HepG2 (cell line): ENCODE measurements around the gene PCNT. TPM values are rescaled to one million over a fixed set of nuclear protein-coding genes. Genes with fewer than 3 reads are reported as not detected.

ENCODE experiments used
- ARNTL ChIP-seq: sonication (generic); formaldehyde crosslinking; IDR thresholded peaks from 2 replicates; pipeline ENCODE4 v1.4.0; 2020; ENCODE audit warnings: mild to moderate bottlenecking, missing genetic modification reagents
- CAMTA2 ChIP-seq: sonication (generic); formaldehyde crosslinking; IDR thresholded peaks from 2 replicates; pipeline ENCODE4 v1.4.0; 2020; ENCODE audit warnings: mild to moderate bottlenecking, missing genetic modification reagents, borderline replicate concordance
- EP300 ChIP-seq, 3 experiments: sonication (generic) in 1 of 3; formaldehyde crosslinking in 1 of 3; IDR thresholded peaks; 2 replicates each; pipeline versions ENCODE4 v1.5.1 to v1.6.1; 2011 to 2020; ENCODE audit warnings: low read depth in 2 of 3, low read length in 2 of 3, borderline replicate concordance in 1 of 3, improper control_type of control experiment in 1 of 3, mild to moderate bottlenecking in 1 of 3, missing genetic modification reagents in 1 of 3, moderate library complexity in 1 of 3
- POGK ChIP-seq: sonication (generic); formaldehyde crosslinking; conservative IDR thresholded peaks from 2 replicates; pipeline ENCODE4 v1.8.0; 2022; ENCODE audit warnings: mild to moderate bottlenecking, moderate library complexity, missing genetic modification reagents
- RBAK ChIP-seq: sonication (generic); formaldehyde crosslinking; IDR thresholded peaks from 2 replicates; pipeline ENCODE4 v1.5.1; 2020; ENCODE audit warnings: mild to moderate bottlenecking, missing genetic modification reagents
- SIN3A ChIP-seq: IDR thresholded peaks from 2 replicates; pipeline ENCODE4 v1.6.1; 2011; ENCODE audit warnings: low read depth, mild to moderate bottlenecking, control low read depth, low read length, borderline replicate concordance
- SKI ChIP-seq: fragments of 450-650 bp; IDR thresholded peaks from one replicate; pipeline ENCODE4 v1.6.1; 2018; ENCODE audit warnings: mild to moderate bottlenecking; ENCODE audit not compliant: partially characterized antibody
- TEAD3 ChIP-seq: optimal IDR thresholded peaks from 2 replicates; pipeline ENCODE3; 2016; ENCODE audit warnings: borderline replicate concordance
- ZBTB2 ChIP-seq: sonication (generic); formaldehyde crosslinking; IDR thresholded peaks from 2 replicates; pipeline ENCODE4 v1.8.0; 2022; ENCODE audit warnings: low read depth, missing genetic modification reagents
- ZBTB33 ChIP-seq: sonication (generic); formaldehyde crosslinking; IDR thresholded peaks from 2 replicates; pipeline ENCODE4 v1.4.0; 2020; ENCODE audit warnings: missing genetic modification reagents
- ZHX2 ChIP-seq, 2 experiments: sonication (generic) in 1 of 2; formaldehyde crosslinking in 1 of 2; IDR thresholded peaks; 2 replicates each; pipeline versions ENCODE4 v1.6.1 to v1.9.0; 2014 to 2022; ENCODE audit warnings: antibody characterized with exemption in 1 of 2, borderline replicate concordance in 1 of 2, inconsistent platforms in 1 of 2, low read depth in 1 of 2, missing genetic modification reagents in 1 of 2
- ZKSCAN8 ChIP-seq: IDR thresholded peaks from 2 replicates; pipeline ENCODE4 v1.6.1; 2016; ENCODE audit warnings: borderline replicate concordance, missing genetic modification reagents, missing compliant biosample characterization
- ZNF329 ChIP-seq: sonication (generic); formaldehyde crosslinking; IDR thresholded peaks from 2 replicates; pipeline ENCODE4 v1.9.0; 2021; ENCODE audit warnings: low read depth, mild to moderate bottlenecking, missing genetic modification reagents
- ZNF33B ChIP-seq: sonication (generic); formaldehyde crosslinking; IDR thresholded peaks from 2 replicates; pipeline ENCODE4 v1.5.1; 2020; ENCODE audit warnings: mild to moderate bottlenecking, missing genetic modification reagents
- ZZZ3 ChIP-seq: sonication (generic); formaldehyde crosslinking; IDR thresholded peaks from 2 replicates; pipeline ENCODE4 v1.4.0; 2020; ENCODE audit warnings: missing genetic modification reagents, mild to moderate bottlenecking, borderline replicate concordance
- polyA plus RNA-seq, 8 experiments: library from polyadenylated mRNA; depleted of rRNA in 3 of 8; stranded (reverse) in 7 of 8; unstranded in 1 of 8; fragments of >200 nt; fragmentation: Illumina TruSeq in 4 of 8; extraction: Trizol in 4 of 8; gene quantifications; 2 replicates each; pipeline versions ENCODE4 v1.2.1 to v1.2.3, GENCODE V29; 2011 to 2016; ENCODE audit warnings: low read depth in 4 of 8, missing spikeins in 1 of 8, mixed read lengths in 1 of 8; ENCODE audit not compliant: insufficient read depth in 1 of 8
- total RNA-seq, 5 experiments: library from RNA; depleted of rRNA; stranded (reverse); fragments of >200 nt; fragmentation: Illumina TruSeq; extraction: Trizol; gene quantifications; 2 replicates each; pipeline ENCODE4 v1.2.3, GENCODE V29; 2016; ENCODE audit warnings: low read depth in 1 of 5

Gene PCNT
- total and polyA plus RNA-seq, 2 of the 13 experiments (the other 11 are each of a cell fraction or from before 2014, with no cell fraction given): 5.6 to 12.4 TPM

GRCh38 chr21:46285761-46286647 is 38.0 kb upstream of the PCNT start, which contains the start of gene YBEY (continued):
- TF ChIP-seq ZZZ3 (CRISPR knock-in tag) (peak; percentile 75; the same call in 1 of the 2 replicates), RBAK (peak; percentile 19; the same call in 1 of the 2 replicates), ZBTB2 (CRISPR knock-in tag) (peak; percentile 100), ZNF329 (CRISPR knock-in tag) (no peak), ZHX2 (IDR thresholded peaks at IDR 0.05; ENCODE audit: low read depth) (no peak), ZHX2 (CRISPR knock-in tag; IDR thresholded peaks at IDR 0.05; ENCODE audit: borderline replicate concordance) (0 out of 2 replicates have a peak, but pooled peaks have one; percentile 34), ZNF33B (CRISPR knock-in tag) (peak; percentile 92), ZBTB33 (CRISPR knock-in tag) (peak; percentile 70), CAMTA2 (CRISPR knock-in tag) (0 out of 2 replicates have a peak, but pooled peaks have one; percentile 86), POGK (CRISPR knock-in tag) (peak; percentile 85; the same call in 1 of the 2 replicates), ZKSCAN8 (CRISPR knock-in tag) (no peak; the same call in 1 of the 2 replicates), SKI (no peak), EP300 (IDR thresholded peaks at IDR 0.05; ENCODE audit: low read depth in 2 of 2, low read length in 2 of 2) (no peak), EP300 (CRISPR knock-in tag; IDR thresholded peaks at IDR 0.05; ENCODE audit: borderline replicate concordance) (no peak), ARNTL (CRISPR knock-in tag) (0 out of 2 replicates have a peak, but pooled peaks have one; percentile 16), TEAD3 (CRISPR knock-in tag) (peak; percentile 87), SIN3A (peak; percentile 88)
